Femur (tissue), 1 donor: ENCODE measurements around the gene PRDM11.

Source experiments
- DNase-seq: peaks from one replicate; pipeline ENCODE4 v3.0.0-alpha.2; 2017

The PRDM11 gene

GRCh38 chr11:45267652-45268299 lies 121.3 kb downstream of the PRDM11 start:
- DNase-seq = no peak

- no peak for DNase-seq
Measured at GRCh38 chr11:45269678-45270077, 123.2 kb downstream of the PRDM11 start.

GRCh38 chr11:45270946-45271716 lies 124.7 kb downstream of the PRDM11 start:
- DNase-seq = no peak

GRCh38 chr11:45272701-45273100 lies 126.3 kb downstream of the PRDM11 start:
- DNase-seq = no peak

GRCh38 chr11:45273509-45273908 lies 127.1 kb downstream of the PRDM11 start:
- DNase-seq = no peak

GRCh38 chr11:45274206-45274605 lies 127.8 kb downstream of the PRDM11 start:
- DNase-seq = no peak

- no peak for DNase-seq
Measured at GRCh38 chr11:45275828-45276227, 129.4 kb downstream of the PRDM11 start.

GRCh38 chr11:45278714-45279113 lies 132.3 kb downstream of the PRDM11 start:
- no peak for DNase-seq

GRCh38 chr11:45279645-45280044 lies 133.2 kb downstream of the PRDM11 start:
- no peak for DNase-seq

GRCh38 chr11:45280449-45280848 lies 134.0 kb downstream of the PRDM11 start:
- no peak for DNase-seq

- no peak for DNase-seq
Measured at GRCh38 chr11:45282081-45282480, 135.6 kb downstream of the PRDM11 start.
